Fibroblast of the aortic adventitia (primary cell): ENCODE results near the gene ITPKC. TPM values are rescaled to one million over a fixed set of nuclear protein-coding genes. Genes with fewer than 3 reads are reported as not detected.

Experiments
- small RNA-seq: library from RNA; depleted of rRNA; stranded (forward); fragments of <200 nt; gene quantifications from one replicate; pipeline ENCODE3, GENCODE V24; 2012
- total RNA-seq: library from RNA; depleted of rRNA; stranded (reverse); fragments of >200 nt; gene quantifications from 2 replicates; pipeline ENCODE4 v1.2.3, GENCODE V29; 2012; ENCODE audit warnings: low replicate concordance

ITPKC gene
- total RNA-seq, 1 donor, result 12.7 TPM

Small RNA genes lying within 50 kb of the gene (small RNA-seq; reads per million reads assigned to genes)
- gene RNU6-195P, result not detected

Other genes starting within 250 kb of the ITPKC start
- gene SHKBP1, start 140.2 kb upstream of the ITPKC start, total RNA-seq, result 5.7 and 24.9 TPM in 2 replicates
- 31.5 and 38.9 TPM in 2 replicates for gene LTBP4, start 115.7 kb upstream of the ITPKC start, total RNA-seq
- 51.4 and 251 TPM in 2 replicates for gene NUMBL, start 26.5 kb upstream of the ITPKC start, total RNA-seq
- gene COQ8B, start 226 bp upstream of the ITPKC start, total RNA-seq, result 19.5 and 29.5 TPM in 2 replicates
- gene ACTMAP, start 33.4 kb downstream of the ITPKC start, total RNA-seq, result 0.74 and 0.99 TPM in 2 replicates
- 19.1 and 29.8 TPM in 2 replicates for gene SNRPA, start 34.1 kb downstream of the ITPKC start, total RNA-seq
- gene MIA, start 58.4 kb downstream of the ITPKC start, total RNA-seq, result not detected in 2 replicates
- gene RAB4B, start 61.1 kb downstream of the ITPKC start, total RNA-seq, result 9.0 and 10.1 TPM in 2 replicates
- gene EGLN2, start 82.1 kb downstream of the ITPKC start, total RNA-seq, result 60.6 and 64.2 TPM in 2 replicates
- not detected in 2 replicates for gene CYP2A6, start 133.3 kb downstream of the ITPKC start, total RNA-seq
- gene CYP2A7, start 165.1 kb downstream of the ITPKC start, total RNA-seq, result not detected in 2 replicates